CD4-positive, alpha-beta T cell (primary cell): ENCODE data around the gene ITLN2. TPM values are rescaled to one million over a fixed set of nuclear protein-coding genes. Genes with fewer than 3 reads are reported as not detected.
"Not testable (repeated sequence)": the region's sequence is repeated elsewhere in the genome, so short reads cannot be mapped to it uniquely, and the experiment has no call there.

Experiments
- ATAC-seq: fragments of 200-7000 bp; cut with Tn5 transposase; one replicate; pipeline ENCODE4 v1.10.0; 2022; ENCODE audit warnings: mild to moderate bottlenecking; ENCODE audit not compliant: poor library complexity
- CTCF ChIA-PET: fragments of 350-600 bp; sonication (Branson Sonifier 250); formaldehyde crosslinking; loops from one replicate; lab custom pipeline; 2021; ENCODE audit warnings: antibody characterized with exemption, inconsistent platforms; lab: Charles Lee
- POLR2A ChIA-PET: fragments of 350-600 bp; sonication (Branson Sonifier 250); formaldehyde crosslinking; loops from one replicate; lab custom pipeline; 2021; ENCODE audit warnings: antibody characterized with exemption, inconsistent platforms; lab: Charles Lee
- DNase-seq, 14 experiments: peaks; one replicate each; pipeline ENCODE4 v3.0.0-alpha.2; 2013 to 2020; ENCODE audit warnings: mixed read lengths in 2 of 14
- H3K27ac ChIP-seq, 2 donors: one replicate each; pipeline versions ENCODE4 v1.5.1 to v1.7.0; 2013; ENCODE audit warnings: low read length in 2 of 2, low read depth in 1 of 2, mild to moderate bottlenecking in 1 of 2
- H3K27me3 ChIP-seq, 2 experiments: 1 replicate in 1 of 2; 2 replicates in 1 of 2; pipeline versions ENCODE4 v1.6.1 to v1.7.0; 2013; ENCODE audit warnings: low read length in 2 of 2, control low read depth in 1 of 2, mild to moderate bottlenecking in 1 of 2, moderate library complexity in 1 of 2; ENCODE audit not compliant: insufficient read depth in 2 of 2, control insufficient read depth in 1 of 2
- H3K36me3 ChIP-seq: one replicate; pipeline ENCODE4 v1.6.1; 2013; ENCODE audit warnings: low read length, control low read depth; ENCODE audit not compliant: insufficient read depth
- H3K4me1 ChIP-seq: one replicate; pipeline ENCODE4 v1.6.1; 2013; ENCODE audit warnings: low read length, control low read depth; ENCODE audit not compliant: insufficient read depth
- H3K4me3 ChIP-seq: one replicate; pipeline ENCODE4 v1.5.1; 2013; ENCODE audit warnings: mild to moderate bottlenecking, low read length, moderate library complexity
- H3K9me3 ChIP-seq, 2 experiments: 1 replicate in 1 of 2; 2 replicates in 1 of 2; pipeline versions ENCODE4 v1.6.1 to v1.7.0; 2013; ENCODE audit warnings: low read length in 2 of 2, mild to moderate bottlenecking in 2 of 2, control low read depth in 1 of 2, moderate library complexity in 1 of 2; ENCODE audit not compliant: control insufficient read depth in 1 of 2, insufficient read depth in 1 of 2
- H3K27ac Mint-ChIP-seq: one replicate; pipeline ENCODE4 v1.8.0; 2020; ENCODE audit warnings: mixed read lengths
- H3K27me3 Mint-ChIP-seq: one replicate; pipeline ENCODE4 v1.8.0; 2021; ENCODE audit warnings: mixed read lengths
- H3K36me3 Mint-ChIP-seq: one replicate; pipeline ENCODE4 v1.8.0; 2021; ENCODE audit warnings: low read depth, mixed read lengths
- H3K4me1 Mint-ChIP-seq: one replicate; pipeline ENCODE4 v1.8.0; 2021; ENCODE audit warnings: low read depth, mixed read lengths
- H3K4me3 Mint-ChIP-seq: one replicate; pipeline ENCODE4 v1.8.0; 2020; ENCODE audit warnings: mild to moderate bottlenecking, mixed read lengths
- H3K9me3 Mint-ChIP-seq: one replicate; pipeline ENCODE4 v1.8.0; 2020; ENCODE audit warnings: mixed read lengths
- intact Hi-C, 2 experiments: fragments of 100-400 bp; cut with DNase I in 1 of 2; cut with micrococcal nuclease in 1 of 2; formaldehyde crosslinking; loops; one replicate each; pipeline versions ENCODE4 v1.15.1 to v1.9.0; 2023 to 2025; cut with DNase I, micrococcal nuclease
- total RNA-seq, 174 experiments: library from RNA in 2 of 174; stranded (reverse) in 2 of 174; gene quantifications; one replicate each; pipeline ENCODE4 v1.2.3 and lab custom pipeline; 2021 to 2026
- TF ChIP-seq, protein P1 (sequence below): fragments of 200-600 bp; IDR thresholded peaks from one replicate; pipeline ENCODE4 v1.8.0; 2022; ENCODE audit warnings: antibody characterized with exemption, mild to moderate bottlenecking

ITLN2 gene
- total RNA-seq, 2 experiments from 2014 or later, result not detected

DNA sequence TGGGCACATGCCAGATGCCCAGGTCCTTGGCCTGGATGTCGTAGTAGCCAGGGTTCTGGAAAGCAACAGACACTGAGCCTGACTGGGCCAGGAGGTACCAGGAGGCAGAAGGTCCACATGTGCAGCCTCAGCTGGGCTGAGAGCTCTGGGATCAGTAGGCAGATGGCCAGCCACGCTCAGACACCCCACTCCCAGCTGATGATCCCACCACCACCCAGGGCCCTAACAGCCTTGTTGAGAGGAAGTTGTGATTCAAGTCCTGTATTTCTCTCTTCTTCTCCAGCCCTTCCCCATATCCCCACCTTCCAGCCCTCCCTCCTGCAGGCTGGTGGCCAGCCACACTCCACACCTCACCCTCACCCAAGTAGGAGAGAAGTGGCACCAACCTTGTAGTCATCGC is 4.0 kb downstream of the ITLN2 start:
- ATAC-seq (no peak), DNase-seq (no peak)
- H3K9me3 Mint-ChIP-seq, result no peaks in the 10 kb centered on the region
- intact Hi-C loops, result loop anchor here (1.0 to 5.0 kb wide), 4 partner anchors 115 to 269 kb away; no protein-coding TSS in a partner anchor
- H3K4me1 ChIP-seq, result peaks cover 10% of the 10 kb centered on the region
- no peaks in the 10 kb centered on the region for H3K27me3 Mint-ChIP-seq
- no peak overlapping the region for H3K27ac Mint-ChIP-seq
- ChIA-PET POLR2A (interaction anchor here (2.0 kb wide), 1 partner anchor 113 kb away, joined by 8 read pairs; no protein-coding TSS in a partner anchor), CTCF (interaction anchor here (0.6 to 4.0 kb wide), 8 partner anchors 93 to 269 kb away, joined by 3 to 26 read pairs (median 4); no protein-coding TSS in a partner anchor)
- TF ChIP-seq, protein P1, sequence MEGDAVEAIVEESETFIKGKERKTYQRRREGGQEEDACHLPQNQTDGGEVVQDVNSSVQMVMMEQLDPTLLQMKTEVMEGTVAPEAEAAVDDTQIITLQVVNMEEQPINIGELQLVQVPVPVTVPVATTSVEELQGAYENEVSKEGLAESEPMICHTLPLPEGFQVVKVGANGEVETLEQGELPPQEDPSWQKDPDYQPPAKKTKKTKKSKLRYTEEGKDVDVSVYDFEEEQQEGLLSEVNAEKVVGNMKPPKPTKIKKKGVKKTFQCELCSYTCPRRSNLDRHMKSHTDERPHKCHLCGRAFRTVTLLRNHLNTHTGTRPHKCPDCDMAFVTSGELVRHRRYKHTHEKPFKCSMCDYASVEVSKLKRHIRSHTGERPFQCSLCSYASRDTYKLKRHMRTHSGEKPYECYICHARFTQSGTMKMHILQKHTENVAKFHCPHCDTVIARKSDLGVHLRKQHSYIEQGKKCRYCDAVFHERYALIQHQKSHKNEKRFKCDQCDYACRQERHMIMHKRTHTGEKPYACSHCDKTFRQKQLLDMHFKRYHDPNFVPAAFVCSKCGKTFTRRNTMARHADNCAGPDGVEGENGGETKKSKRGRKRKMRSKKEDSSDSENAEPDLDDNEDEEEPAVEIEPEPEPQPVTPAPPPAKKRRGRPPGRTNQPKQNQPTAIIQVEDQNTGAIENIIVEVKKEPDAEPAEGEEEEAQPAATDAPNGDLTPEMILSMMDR, result no peak
- no peaks in the 10 kb centered on the region for H3K9me3 ChIP-seq
- H3K27ac ChIP-seq, result no peak overlapping the region
- no peaks in the 10 kb centered on the region for H3K36me3 Mint-ChIP-seq
- H3K4me3 ChIP-seq, result no peak overlapping the region
- peaks cover 12% of the 10 kb centered on the region for H3K4me1 Mint-ChIP-seq
- H3K4me3 Mint-ChIP-seq, result no peak overlapping the region
- H3K27me3 ChIP-seq, result no peaks in the 10 kb centered on the region
- no peaks in the 10 kb centered on the region for H3K36me3 ChIP-seq

DNA sequence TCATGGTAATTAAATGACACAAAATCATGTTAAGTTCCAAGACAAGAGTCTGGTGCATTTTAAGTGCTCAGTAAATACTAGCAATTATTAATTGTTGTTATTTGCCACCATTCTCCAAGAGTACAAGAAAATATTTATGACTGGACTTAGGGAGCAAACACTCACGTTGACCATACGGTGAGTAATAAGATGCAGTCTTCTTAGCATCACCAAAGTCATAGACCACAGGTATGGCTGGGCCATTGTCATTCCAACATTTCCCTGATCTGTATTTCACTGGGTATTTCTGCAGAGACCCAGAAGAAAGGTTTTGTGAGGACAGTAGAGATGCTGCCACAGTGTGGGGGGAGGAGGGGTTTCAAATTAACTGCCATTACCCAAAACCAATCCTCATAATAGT is 4.7 kb downstream of the ITLN2 start:
- peaks cover 12% of the 10 kb centered on the region for H3K4me1 Mint-ChIP-seq
- Histone ChIP-seq H3K4me3 (no peak overlapping the region), H3K27me3 (peaks cover 0 to under 1% of the 10 kb centered on the region in 2 experiments), H3K27ac (no peak overlapping the region), H3K4me1 (peaks cover 10% of the 10 kb centered on the region), H3K36me3 (no peaks in the 10 kb centered on the region), H3K9me3 (no peaks in the 10 kb centered on the region)
- CTCF ChIA-PET, result no interaction called here
- no peaks in the 10 kb centered on the region for H3K9me3 Mint-ChIP-seq
- TF ChIP-seq, protein P1, result no peak
- DNase-seq (no peak), ATAC-seq (no peak)
- intact Hi-C loops, result loop anchor here in 1 of 2 experiments (5.0 kb wide), 1 partner anchor 173 kb away; no protein-coding TSS in a partner anchor
- no peak overlapping the region for H3K4me3 Mint-ChIP-seq
- H3K27ac Mint-ChIP-seq, result no peak overlapping the region
- POLR2A ChIA-PET, result no interaction called here
- no peaks in the 10 kb centered on the region for H3K36me3 Mint-ChIP-seq
- peaks cover under 1% of the 10 kb centered on the region for H3K27me3 Mint-ChIP-seq

- H3K4me3 Mint-ChIP-seq, ATAC-seq, H3K27me3 ChIP-seq, H3K27ac Mint-ChIP-seq, POLR2A ChIA-PET, H3K36me3 Mint-ChIP-seq, H3K4me3 ChIP-seq, intact Hi-C loops, CTCF ChIA-PET, H3K9me3 Mint-ChIP-seq, H3K36me3 ChIP-seq, H3K27me3 Mint-ChIP-seq, H3K27ac ChIP-seq, H3K4me1 ChIP-seq, H3K9me3 ChIP-seq, DNase-seq: not testable (repeated sequence)
- H3K4me1 Mint-ChIP-seq, result peaks cover 11% of the 10 kb centered on the region
Measured at GRCh38 chr1:160949216-160949880, 5.3 kb downstream of the ITLN2 start.

GRCh38 chr1:160947174-160947759 is 7.3 kb downstream of the ITLN2 start:
- POLR2A ChIA-PET, H3K9me3 ChIP-seq, H3K27me3 ChIP-seq, intact Hi-C loops, H3K4me3 Mint-ChIP-seq, H3K27ac ChIP-seq, H3K9me3 Mint-ChIP-seq, H3K36me3 ChIP-seq, H3K4me3 ChIP-seq, H3K36me3 Mint-ChIP-seq, H3K4me1 Mint-ChIP-seq, H3K27me3 Mint-ChIP-seq, DNase-seq, H3K4me1 ChIP-seq, ATAC-seq, H3K27ac Mint-ChIP-seq: not testable (repeated sequence)
- CTCF ChIA-PET, result interaction anchor here (1.1 kb wide), 1 partner anchor 43 kb away, joined by 3 read pairs; no protein-coding TSS in a partner anchor

GRCh38 chr1:160945881-160946280 is 8.7 kb downstream of the ITLN2 start:
- H3K9me3 ChIP-seq, H3K9me3 Mint-ChIP-seq, H3K4me1 Mint-ChIP-seq, ATAC-seq, H3K36me3 ChIP-seq, CTCF ChIA-PET, H3K27ac Mint-ChIP-seq, H3K36me3 Mint-ChIP-seq, intact Hi-C loops, H3K4me3 Mint-ChIP-seq, DNase-seq, H3K27ac ChIP-seq, H3K4me3 ChIP-seq, H3K27me3 Mint-ChIP-seq, H3K4me1 ChIP-seq, H3K27me3 ChIP-seq, POLR2A ChIA-PET: not testable (repeated sequence)
